Keratinocyte (primary cell): ENCODE results near the gene DDX27. TPM values are rescaled to one million over a fixed set of nuclear protein-coding genes. Genes with fewer than 3 reads are reported as not detected.

Experiments
- DNase-seq: peaks from one replicate; pipeline ENCODE4 v3.0.0-alpha.2; 2011; ENCODE audit warnings: low read depth, missing footprints, low spot score
- FAIRE-seq: peaks from 2 replicates; lab custom pipeline; 2011; peaks lifted over from hg19 to GRCh38; lab: Jason Lieb, UNC
- H2AFZ ChIP-seq: 2 replicates; pipeline ENCODE4 v1.6.0; 2012; ENCODE audit warnings: low read length, control low read depth, inconsistent platforms; ENCODE audit not compliant: control insufficient read depth
- H3K27ac ChIP-seq: 2 replicates; pipeline ENCODE4 v1.5.1; 2011; ENCODE audit warnings: low read length; ENCODE audit not compliant: control insufficient read depth, insufficient read depth
- H3K27me3 ChIP-seq: 3 replicates; pipeline ENCODE4 v1.6.0; 2011; ENCODE audit warnings: low read length; ENCODE audit not compliant: control insufficient read depth, insufficient read depth; ENCODE audit errors: extremely low read depth
- H3K36me3 ChIP-seq, 2 experiments: 2 replicates in 1 of 2; 3 replicates in 1 of 2; pipeline ENCODE4 v1.5.1; 2011; ENCODE audit warnings: low read length in 2 of 2, mild to moderate bottlenecking in 1 of 2; ENCODE audit not compliant: control insufficient read depth in 2 of 2, insufficient read depth in 2 of 2; ENCODE audit errors: extremely low read depth in 1 of 2
- H3K4me1 ChIP-seq: 3 replicates; pipeline ENCODE4 v1.5.1; 2011; ENCODE audit warnings: low read length; ENCODE audit not compliant: control insufficient read depth, insufficient read depth; ENCODE audit errors: extremely low read depth
- H3K4me2 ChIP-seq: 3 replicates; pipeline ENCODE4 v1.6.0; 2011; ENCODE audit warnings: low read depth, low read length; ENCODE audit not compliant: control insufficient read depth, insufficient read depth; ENCODE audit errors: extremely low read depth
- H3K4me3 ChIP-seq, 3 experiments: fragments of 200-600 bp in 1 of 3; sonication (generic) in 1 of 3; 2 replicates in 2 of 3; 3 replicates in 1 of 3; pipeline ENCODE4 v1.5.1; 2011 to 2016; ENCODE audit warnings: low read length in 3 of 3, mild to moderate bottlenecking in 3 of 3, control low read depth in 2 of 3, inconsistent platforms in 1 of 3, low read depth in 1 of 3, mixed read lengths in 1 of 3, mixed run types in 1 of 3, moderate library complexity in 1 of 3; ENCODE audit not compliant: control insufficient read depth in 2 of 3, insufficient read depth in 2 of 3; ENCODE audit errors: extremely low read depth in 1 of 3
- H3K79me2 ChIP-seq: 2 replicates; pipeline ENCODE4 v1.6.0; 2012; ENCODE audit warnings: low read length; ENCODE audit not compliant: control insufficient read depth, insufficient read depth
- H3K9ac ChIP-seq: 3 replicates; pipeline ENCODE4 v1.6.0; 2011; ENCODE audit warnings: low read length; ENCODE audit not compliant: control insufficient read depth, insufficient read depth; ENCODE audit errors: extremely low read depth
- H3K9me1 ChIP-seq: 3 replicates; pipeline ENCODE4 v1.6.0; 2011; ENCODE audit warnings: low read length; ENCODE audit not compliant: control insufficient read depth, insufficient read depth; ENCODE audit errors: extremely low read depth
- H3K9me3 ChIP-seq: 2 replicates; pipeline ENCODE4 v1.5.1; 2012; ENCODE audit warnings: low read depth, low read length; ENCODE audit not compliant: control insufficient read depth
- H4K20me1 ChIP-seq: 3 replicates; pipeline ENCODE4 v1.6.0; 2011; ENCODE audit warnings: low read length; ENCODE audit not compliant: control insufficient read depth, insufficient read depth; ENCODE audit errors: extremely low read depth
- CTCF ChIP-seq, 3 experiments: IDR thresholded peaks in 1 of 3; conservative IDR thresholded peaks in 1 of 3; optimal IDR thresholded peaks in 1 of 3; 2 replicates in 2 of 3; 3 replicates in 1 of 3; pipeline versions ENCODE3 to v1.5.1; 2011; ENCODE audit warnings: low read length in 3 of 3, mild to moderate bottlenecking in 3 of 3, moderate library complexity in 2 of 3, control low read depth in 1 of 3, inconsistent platforms in 1 of 3; ENCODE audit not compliant: insufficient read depth in 2 of 3; ENCODE audit errors: extremely low read depth in 1 of 3
- EZH2 ChIP-seq: IDR thresholded peaks from one replicate; pipeline ENCODE4 v1.6.1; 2012; ENCODE audit warnings: inconsistent platforms, mild to moderate bottlenecking, low read length, moderate library complexity
- dilution Hi-C: fragments of 300-500 bp; cut with MboI; formaldehyde crosslinking; loops from one replicate; pipeline ENCODE4 v1.7.0; 2020; ENCODE audit warnings: low sequenced_read_pairs; ENCODE audit not compliant: extremely low pct_ligation_motif_present
- polyA plus RNA-seq, 5 experiments: library from polyadenylated mRNA; depleted of rRNA in 3 of 5; stranded (reverse) in 3 of 5; stranded (forward) in 1 of 5; unstranded in 1 of 5; fragments of >200 nt; gene quantifications; 1 replicate in 1 of 5; 2 replicates in 3 of 5; 3 replicates in 1 of 5; pipeline versions ENCODE4 v1.2.1 to v1.2.3, GENCODE V29; 2011 to 2012; ENCODE audit warnings: missing spikeins in 2 of 5, low read depth in 1 of 5, low replicate concordance in 1 of 5

The DDX27 gene
- polyA plus RNA-seq, 1 donor (not counting 4 experiments of a cell fraction or from before 2014, with no cell fraction given) = 34.5 TPM

DNA sequence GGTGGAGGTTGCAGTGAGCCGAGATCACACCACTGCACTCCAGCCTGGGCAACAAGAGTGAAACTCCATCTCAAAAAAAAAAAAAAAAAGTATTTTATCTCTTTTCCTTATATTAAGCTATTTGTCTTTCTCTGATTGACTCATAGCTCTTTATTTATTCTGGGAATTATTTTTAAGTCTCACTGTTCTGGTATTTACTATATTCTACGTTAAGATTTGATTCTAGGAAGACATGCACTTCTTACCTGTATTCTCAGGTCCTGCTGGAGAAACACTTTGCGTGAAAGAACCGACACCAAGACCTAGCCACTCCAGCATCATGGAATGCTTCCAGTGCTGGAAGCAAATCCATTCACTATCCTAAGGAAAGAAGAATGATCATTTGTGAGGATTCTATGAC is 41.0 kb downstream of the DDX27 start:
- no peaks in the 10 kb centered on the region for H4K20me1 ChIP-seq
- no peaks in the 10 kb centered on the region for H3K4me1 ChIP-seq
- H3K9me1 ChIP-seq = no peaks in the 10 kb centered on the region
- no peak overlapping the region for H3K27ac ChIP-seq
- no peak overlapping the region for H2AFZ ChIP-seq
- no peak overlapping the region for H3K9ac ChIP-seq
- no peak for FAIRE-seq
- TF ChIP-seq CTCF (optimal IDR thresholded peaks at IDR 0.05 in 1 of 3, IDR thresholded peaks at IDR 0.05 in 1 of 3, conservative IDR thresholded peaks at IDR 0.05 in 1 of 3; ENCODE audit: extremely low read depth in 1 of 3, insufficient read depth in 2 of 3, low read length in 3 of 3) (no peak), EZH2 (no peak)
- H3K27me3 ChIP-seq = no peaks in the 10 kb centered on the region
- no peak overlapping the region for H3K4me2 ChIP-seq
- no peak for DNase-seq
- no peaks in the 10 kb centered on the region for H3K9me3 ChIP-seq
- H3K4me3 ChIP-seq = no peak overlapping the region
- dilution Hi-C loops = no loop called here
- H3K36me3 ChIP-seq = peaks cover 33 to 44% of the 10 kb centered on the region in 2 experiments
- peaks cover 9% of the 10 kb centered on the region for H3K79me2 ChIP-seq

GRCh38 chr20:49261173-49261572 is 42.0 kb downstream of the DDX27 start:
- no peak for FAIRE-seq

More at GRCh38 chr20:49261173-49261572, 42.0 kb downstream of the DDX27 start:
- no peak for DNase-seq
- no peaks in the 10 kb centered on the region for H3K9me3 ChIP-seq
- H3K9ac ChIP-seq = no peak overlapping the region
- peaks cover 15% of the 10 kb centered on the region for H3K79me2 ChIP-seq
- no peak overlapping the region for H2AFZ ChIP-seq
- no peak overlapping the region for H3K4me2 ChIP-seq
- peaks cover 29 to 37% of the 10 kb centered on the region in 2 experiments for H3K36me3 ChIP-seq
- H4K20me1 ChIP-seq = no peaks in the 10 kb centered on the region
- no peaks in the 10 kb centered on the region for H3K27me3 ChIP-seq
- no peak overlapping the region for H3K4me3 ChIP-seq
- H3K4me1 ChIP-seq = no peaks in the 10 kb centered on the region
- H3K27ac ChIP-seq = no peak overlapping the region
- dilution Hi-C loops = no loop called here
- TF ChIP-seq EZH2 (no peak), CTCF (optimal IDR thresholded peaks at IDR 0.05 in 1 of 3, IDR thresholded peaks at IDR 0.05 in 1 of 3, conservative IDR thresholded peaks at IDR 0.05 in 1 of 3; ENCODE audit: extremely low read depth in 1 of 3, insufficient read depth in 2 of 3, low read length in 3 of 3) (no peak)
- no peaks in the 10 kb centered on the region for H3K9me1 ChIP-seq
